ENCODE results near the gene DIPK1A. TPM values are rescaled to one million over a fixed set of nuclear protein-coding genes. Genes with fewer than 3 reads are reported as not detected.
"Not testable (repeated sequence)": the region's sequence is repeated elsewhere in the genome, so short reads cannot be mapped to it uniquely, and the experiment has no call there.

The DIPK1A gene
- total RNA-seq, 1 experiment from 2014 or later, result 2.3 TPM

DNA sequence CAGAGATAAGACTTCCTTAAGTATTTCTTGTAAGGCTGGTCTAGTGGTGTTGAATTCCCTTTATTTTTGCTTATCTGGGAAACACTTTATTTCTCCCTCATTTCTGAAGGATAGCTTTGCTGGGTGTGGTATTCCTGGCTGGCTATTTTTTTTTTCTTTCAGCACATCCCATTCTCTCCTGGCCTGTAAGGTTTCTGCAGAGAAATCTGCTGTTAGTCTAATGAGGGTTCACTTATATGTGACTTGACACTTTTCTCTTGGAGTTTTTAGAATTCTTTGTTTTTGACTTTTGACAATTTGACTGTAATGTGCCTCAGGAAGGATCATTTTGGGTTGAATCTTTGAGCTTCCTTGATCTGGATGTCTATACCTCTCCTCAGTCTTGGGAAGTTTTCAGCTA is 61.5 kb downstream of the DIPK1A start:
- POLR2A ChIA-PET, result no interaction called here
- H3K4me3 Mint-ChIP-seq (ENCODE audit: unreplicated experiment), result no peak overlapping the region
- intact Hi-C loops (cut with micrococcal nuclease; ENCODE audit: unreplicated experiment), result loop anchor here (10.0 kb wide), 1 partner anchor 55 kb away; no protein-coding TSS in a partner anchor

DNA sequence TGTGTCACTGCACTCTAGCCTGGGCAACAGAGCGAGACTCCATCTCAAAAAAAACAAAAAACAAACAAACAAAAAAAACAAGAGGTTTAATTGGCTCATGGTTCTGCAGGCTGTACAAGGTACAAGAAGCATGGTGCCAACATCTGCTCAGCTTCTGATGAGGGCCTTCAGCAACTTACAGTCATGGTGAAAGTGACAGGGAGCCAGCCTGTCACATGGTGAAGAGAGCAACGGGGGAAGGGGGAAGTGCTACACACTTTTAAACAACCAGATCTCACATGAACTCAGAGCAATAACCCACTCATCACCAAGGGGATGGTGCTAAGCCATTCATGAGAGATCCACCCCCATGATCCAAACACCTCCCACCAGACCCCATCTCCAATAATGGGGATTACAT is 63.2 kb downstream of the DIPK1A start:
- H3K27me3 ChIP-seq (replicated peaks; ENCODE audit: control insufficient read depth, insufficient read depth, low read length); CTCF ChIA-PET; H3K4me1 ChIP-seq; H3K4me3 Mint-ChIP-seq (ENCODE audit: unreplicated experiment); BruUV-seq (replicated peaks); H3K27ac Mint-ChIP-seq (ENCODE audit: unreplicated experiment); H3K27me3 Mint-ChIP-seq (ENCODE audit: insufficient read depth, unreplicated experiment); H3K4me1 Mint-ChIP-seq (ENCODE audit: low read depth, unreplicated experiment); intact Hi-C loops (cut with micrococcal nuclease; ENCODE audit: unreplicated experiment); POLR2A ChIA-PET; H3K4me3 ChIP-seq (ENCODE audit: low read depth, low read length); H3K36me3 Mint-ChIP-seq (ENCODE audit: insufficient read depth, unreplicated experiment); H3K36me3 ChIP-seq (ENCODE audit: control insufficient read depth, insufficient read depth, low read length); H3K9me3 ChIP-seq; DNase-seq: not testable (repeated sequence)
- peaks cover 18% of the 10 kb centered on the region for H3K9me3 Mint-ChIP-seq (ENCODE audit: unreplicated experiment)

More for the DNA sequence above, 61.5 kb downstream of the DIPK1A start:
- peaks cover 7% of the 10 kb centered on the region for H3K4me1 Mint-ChIP-seq (ENCODE audit: low read depth, unreplicated experiment)
- H3K36me3 Mint-ChIP-seq (ENCODE audit: insufficient read depth, unreplicated experiment), result no peaks in the 10 kb centered on the region
- peaks cover 18% of the 10 kb centered on the region for H3K9me3 Mint-ChIP-seq (ENCODE audit: unreplicated experiment)
- H3K36me3 ChIP-seq (ENCODE audit: control insufficient read depth, insufficient read depth, low read length), result no peaks in the 10 kb centered on the region
- TF ChIP-seq, protein P1, sequence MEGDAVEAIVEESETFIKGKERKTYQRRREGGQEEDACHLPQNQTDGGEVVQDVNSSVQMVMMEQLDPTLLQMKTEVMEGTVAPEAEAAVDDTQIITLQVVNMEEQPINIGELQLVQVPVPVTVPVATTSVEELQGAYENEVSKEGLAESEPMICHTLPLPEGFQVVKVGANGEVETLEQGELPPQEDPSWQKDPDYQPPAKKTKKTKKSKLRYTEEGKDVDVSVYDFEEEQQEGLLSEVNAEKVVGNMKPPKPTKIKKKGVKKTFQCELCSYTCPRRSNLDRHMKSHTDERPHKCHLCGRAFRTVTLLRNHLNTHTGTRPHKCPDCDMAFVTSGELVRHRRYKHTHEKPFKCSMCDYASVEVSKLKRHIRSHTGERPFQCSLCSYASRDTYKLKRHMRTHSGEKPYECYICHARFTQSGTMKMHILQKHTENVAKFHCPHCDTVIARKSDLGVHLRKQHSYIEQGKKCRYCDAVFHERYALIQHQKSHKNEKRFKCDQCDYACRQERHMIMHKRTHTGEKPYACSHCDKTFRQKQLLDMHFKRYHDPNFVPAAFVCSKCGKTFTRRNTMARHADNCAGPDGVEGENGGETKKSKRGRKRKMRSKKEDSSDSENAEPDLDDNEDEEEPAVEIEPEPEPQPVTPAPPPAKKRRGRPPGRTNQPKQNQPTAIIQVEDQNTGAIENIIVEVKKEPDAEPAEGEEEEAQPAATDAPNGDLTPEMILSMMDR (IDR thresholded peaks at IDR 0.05; ENCODE audit: insufficient read depth in 1 of 2, low read depth in 1 of 2, low read length in 1 of 2, severe bottlenecking in 1 of 2, unreplicated experiment in 1 of 2), result no peak
- CTCF ChIA-PET, result no interaction called here
- no TSS peak for BruUV-seq (replicated peaks)
- no peak for DNase-seq
- H3K27me3 Mint-ChIP-seq (ENCODE audit: insufficient read depth, unreplicated experiment), result no peaks in the 10 kb centered on the region
- H3K9me3 ChIP-seq, result no peaks in the 10 kb centered on the region
- no peak overlapping the region for H3K27ac Mint-ChIP-seq (ENCODE audit: unreplicated experiment)
- H3K4me3 ChIP-seq (ENCODE audit: low read depth, low read length), result no peak overlapping the region
- peaks cover 3% of the 10 kb centered on the region for H3K4me1 ChIP-seq
- no peaks in the 10 kb centered on the region for H3K27me3 ChIP-seq (replicated peaks; ENCODE audit: control insufficient read depth, insufficient read depth, low read length)

DNA sequence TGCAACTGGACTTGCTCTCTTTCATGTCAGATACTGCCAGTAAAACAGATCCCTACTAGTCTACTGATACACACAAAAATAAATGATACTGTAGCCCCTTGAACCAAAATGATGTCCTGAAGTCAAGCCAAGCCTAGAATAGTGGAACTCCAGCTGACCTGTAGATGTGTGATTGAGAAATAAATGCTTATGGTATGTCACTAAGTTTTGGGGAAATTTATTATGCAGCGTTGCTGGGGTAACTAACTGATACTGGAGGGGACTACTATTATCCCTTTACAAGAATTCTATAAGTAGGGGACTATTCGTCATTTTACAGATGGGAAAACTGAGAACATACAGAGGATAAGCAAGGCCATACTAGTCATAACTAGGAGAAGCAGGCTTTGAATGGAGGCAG is 73.8 kb downstream of the DIPK1A start:
- peaks cover 14% of the 10 kb centered on the region for H3K4me1 Mint-ChIP-seq (ENCODE audit: low read depth, unreplicated experiment)
- Histone ChIP-seq H3K4me3 (ENCODE audit: low read depth, low read length) (no peak overlapping the region), H3K27me3 (replicated peaks; ENCODE audit: control insufficient read depth, insufficient read depth, low read length) (no peaks in the 10 kb centered on the region), H3K9me3 (no peaks in the 10 kb centered on the region), H3K4me1 (peaks cover 10% of the 10 kb centered on the region), H3K36me3 (ENCODE audit: control insufficient read depth, insufficient read depth, low read length) (no peaks in the 10 kb centered on the region)
- H3K27ac Mint-ChIP-seq (ENCODE audit: unreplicated experiment), result peak overlapping the region; percentile 83
- BruUV-seq (replicated peaks), result no TSS peak
- no peak for DNase-seq
- H3K36me3 Mint-ChIP-seq (ENCODE audit: insufficient read depth, unreplicated experiment), result peaks cover 6% of the 10 kb centered on the region
- intact Hi-C loops (cut with micrococcal nuclease; ENCODE audit: unreplicated experiment), result loop anchor here (1.0 kb wide), 1 partner anchor 46 kb away; no protein-coding TSS in a partner anchor
- CTCF ChIA-PET, result interaction anchor here (0.8 kb wide), 1 partner anchor 193 kb away, joined by 3 read pairs; no protein-coding TSS in a partner anchor
- no peaks in the 10 kb centered on the region for H3K27me3 Mint-ChIP-seq (ENCODE audit: insufficient read depth, unreplicated experiment)
- no peak overlapping the region for H3K4me3 Mint-ChIP-seq (ENCODE audit: unreplicated experiment)
- TF ChIP-seq, protein P1 (IDR thresholded peaks at IDR 0.05; ENCODE audit: insufficient read depth in 1 of 2, low read depth in 1 of 2, low read length in 1 of 2, severe bottlenecking in 1 of 2, unreplicated experiment in 1 of 2), result no peak
- POLR2A ChIA-PET, result no interaction called here
- H3K9me3 Mint-ChIP-seq (ENCODE audit: unreplicated experiment), result peaks cover 10% of the 10 kb centered on the region
